ENCODE measurements around the gene NUDT16L1. TPM values are rescaled to one million over a fixed set of nuclear protein-coding genes. Genes with fewer than 3 reads are reported as not detected.

NUDT16L1 gene
- total RNA-seq, 2 experiments from 2014 or later = 14.9 to 15.9 TPM

DNA sequence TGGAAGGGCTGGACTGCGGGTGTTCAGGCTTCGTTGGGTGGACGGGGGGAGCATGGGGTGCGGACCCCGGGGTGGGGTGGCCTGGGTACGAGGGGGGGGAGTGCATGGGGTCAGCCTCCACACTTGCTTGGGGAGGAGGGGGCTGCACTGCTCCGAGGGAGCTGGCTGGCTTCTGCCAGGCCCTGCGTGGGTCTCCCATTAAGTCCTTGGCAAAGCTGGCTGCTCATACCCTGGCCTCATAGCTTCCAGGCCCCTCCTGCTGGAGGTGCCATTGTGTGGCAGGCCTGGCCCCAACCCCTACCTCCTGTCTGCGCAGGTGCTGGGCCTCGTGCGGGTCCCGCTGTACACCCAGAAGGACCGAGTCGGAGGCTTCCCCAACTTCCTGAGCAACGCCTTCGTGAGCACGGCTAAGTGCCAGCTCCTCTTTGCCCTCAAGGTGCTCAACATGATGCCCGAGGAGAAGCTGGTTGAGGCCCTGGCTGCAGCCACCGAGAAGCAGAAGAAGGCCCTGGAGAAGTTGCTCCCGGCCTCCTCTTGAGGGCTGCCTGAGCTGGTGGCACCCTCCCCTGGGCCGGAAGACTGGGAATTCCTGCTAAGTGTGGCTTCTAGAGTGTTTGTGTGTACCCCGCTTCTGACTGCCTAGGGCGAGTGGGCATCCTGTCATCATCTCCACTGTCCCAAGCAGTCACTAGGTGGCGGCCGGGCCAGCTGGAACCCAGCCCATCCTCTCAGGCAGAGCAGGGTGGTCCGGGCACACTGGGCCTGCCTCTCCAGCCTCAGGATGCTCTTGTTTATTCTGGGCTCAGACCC, 1.5 kb downstream of the NUDT16L1 start:
- Histone ChIP-seq H3K9me3 (ENCODE audit: low read length) (no peaks in the 10 kb centered on the region), H3K4me2 (ENCODE audit: low read length) (peak overlapping the region; percentile 83), H3K9me2 (ENCODE audit: insufficient read depth, low read length) (no peaks in the 10 kb centered on the region), H3K4me1 (ENCODE audit: insufficient read depth, low read length, poor library complexity, severe bottlenecking) (peaks cover 12% of the 10 kb centered on the region), H4K20me1 (ENCODE audit: insufficient read depth, low read length) (0 out of 2 replicates have a peak, but pooled peaks cover 4% of the 10 kb centered on the region), H3K36me3 (ENCODE audit: insufficient read depth, low read length) (peaks cover 42% of the 10 kb centered on the region; the same call in 1 of the 2 replicates), H3K79me2 (ENCODE audit: insufficient read depth, low read depth, low read length) (no peaks in the 10 kb centered on the region), H3K27ac (ENCODE audit: low read depth, low read length, poor library complexity, severe bottlenecking) (no peak overlapping the region), H2AFZ (ENCODE audit: low read length) (no peak overlapping the region), H3K4me3 (ENCODE audit: low read depth, low read length, poor library complexity, severe bottlenecking) (peak overlapping the region; percentile 90)
- TF ChIP-seq, protein P1, sequence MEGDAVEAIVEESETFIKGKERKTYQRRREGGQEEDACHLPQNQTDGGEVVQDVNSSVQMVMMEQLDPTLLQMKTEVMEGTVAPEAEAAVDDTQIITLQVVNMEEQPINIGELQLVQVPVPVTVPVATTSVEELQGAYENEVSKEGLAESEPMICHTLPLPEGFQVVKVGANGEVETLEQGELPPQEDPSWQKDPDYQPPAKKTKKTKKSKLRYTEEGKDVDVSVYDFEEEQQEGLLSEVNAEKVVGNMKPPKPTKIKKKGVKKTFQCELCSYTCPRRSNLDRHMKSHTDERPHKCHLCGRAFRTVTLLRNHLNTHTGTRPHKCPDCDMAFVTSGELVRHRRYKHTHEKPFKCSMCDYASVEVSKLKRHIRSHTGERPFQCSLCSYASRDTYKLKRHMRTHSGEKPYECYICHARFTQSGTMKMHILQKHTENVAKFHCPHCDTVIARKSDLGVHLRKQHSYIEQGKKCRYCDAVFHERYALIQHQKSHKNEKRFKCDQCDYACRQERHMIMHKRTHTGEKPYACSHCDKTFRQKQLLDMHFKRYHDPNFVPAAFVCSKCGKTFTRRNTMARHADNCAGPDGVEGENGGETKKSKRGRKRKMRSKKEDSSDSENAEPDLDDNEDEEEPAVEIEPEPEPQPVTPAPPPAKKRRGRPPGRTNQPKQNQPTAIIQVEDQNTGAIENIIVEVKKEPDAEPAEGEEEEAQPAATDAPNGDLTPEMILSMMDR (conservative IDR thresholded peaks at IDR 0.05; ENCODE audit: low read length) = peak; percentile 48
- TF ChIP-seq EZH2phosphoT487 (IDR thresholded peaks at IDR 0.05; ENCODE audit: borderline replicate concordance, low read depth, low read length) = no peak
- BruUV-seq (replicated peaks) = no TSS peak
- ChIA-PET POLR2A (interaction anchor here (0.6 kb wide), 1 partner anchor 53 kb away, joined by 3 read pairs; no protein-coding TSS in a partner anchor), CTCF (ENCODE audit: unreplicated experiment) (interaction anchor here (0.8 kb wide), 1 partner anchor 15 kb away, joined by 3 read pairs; no protein-coding TSS in a partner anchor)
- no peak for DNase-seq (ENCODE audit: low spot score)
- intact Hi-C loops (cut with micrococcal nuclease; ENCODE audit: unreplicated experiment) = no loop called here

DNA sequence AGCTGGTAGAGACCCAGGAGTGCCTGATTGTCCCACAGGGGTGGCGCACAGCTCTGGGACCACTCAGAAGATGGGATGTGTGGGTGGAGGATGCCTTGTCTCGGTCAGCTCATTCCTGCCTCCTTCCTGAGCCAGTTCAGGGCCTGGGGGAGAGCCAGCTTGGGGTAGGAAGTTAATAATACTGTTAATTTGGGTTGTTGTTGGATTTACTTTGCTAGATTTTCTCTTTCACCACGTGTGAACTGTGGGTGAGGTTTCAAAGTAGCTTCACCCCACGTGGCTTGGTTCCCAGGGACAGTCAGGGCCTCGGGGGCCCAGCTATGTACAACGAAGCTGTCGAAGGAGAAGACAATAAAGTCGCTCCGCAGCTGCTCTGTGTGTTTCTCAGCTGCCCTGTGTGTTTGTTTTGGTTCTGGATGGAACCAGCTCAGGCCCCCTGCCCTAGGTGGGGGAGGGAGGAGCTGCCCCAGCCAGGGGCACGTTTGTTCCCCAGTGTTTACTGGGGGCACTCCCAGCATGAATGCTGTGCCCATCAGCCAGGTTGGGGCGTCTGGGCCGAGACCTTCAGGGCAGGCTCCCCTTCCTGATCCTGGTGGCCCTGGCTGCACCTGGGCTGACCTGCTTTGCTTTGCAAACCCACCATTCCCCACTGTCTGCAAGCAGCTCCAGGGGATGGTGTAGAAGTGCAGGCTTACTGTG, 2.3 kb downstream of the NUDT16L1 start:
- no peak overlapping the region for H3K4me3 ChIP-seq (ENCODE audit: low read depth, low read length, poor library complexity, severe bottlenecking)
- H3K4me1 ChIP-seq (ENCODE audit: insufficient read depth, low read length, poor library complexity, severe bottlenecking) = peaks cover 12% of the 10 kb centered on the region
- TF ChIP-seq EZH2phosphoT487 (IDR thresholded peaks at IDR 0.05; ENCODE audit: borderline replicate concordance, low read depth, low read length) = no peak
- TF ChIP-seq, protein P1 (conservative IDR thresholded peaks at IDR 0.05; ENCODE audit: low read length) = 0 out of 2 replicates have a peak, but pooled peaks have one; percentile 2
- no peak overlapping the region for H2AFZ ChIP-seq (ENCODE audit: low read length)
- H3K9me3 ChIP-seq (ENCODE audit: low read length) = no peaks in the 10 kb centered on the region
- no peaks in the 10 kb centered on the region for H3K79me2 ChIP-seq (ENCODE audit: insufficient read depth, low read depth, low read length)
- no peak overlapping the region for H3K27ac ChIP-seq (ENCODE audit: low read depth, low read length, poor library complexity, severe bottlenecking)
- intact Hi-C loops (cut with micrococcal nuclease; ENCODE audit: unreplicated experiment) = no loop called here
- DNase-seq (ENCODE audit: low spot score) = no peak
- H3K9me2 ChIP-seq (ENCODE audit: insufficient read depth, low read length) = no peaks in the 10 kb centered on the region
- ChIA-PET POLR2A (no interaction called here), CTCF (ENCODE audit: unreplicated experiment) (interaction anchor here (0.6 to 0.8 kb wide), 2 partner anchors 14 to 107 kb away, joined by 3 read pairs; no protein-coding TSS in a partner anchor)
- no TSS peak for BruUV-seq (replicated peaks)
- H3K36me3 ChIP-seq (ENCODE audit: insufficient read depth, low read length) = peaks cover 43% of the 10 kb centered on the region; the same call in 1 of the 2 replicates
- H4K20me1 ChIP-seq (ENCODE audit: insufficient read depth, low read length) = 0 out of 2 replicates have a peak, but pooled peaks cover 4% of the 10 kb centered on the region
- no peak overlapping the region for H3K4me2 ChIP-seq (ENCODE audit: low read length)
